Stimulated activated CD8-positive, alpha-beta memory T cell treated with anti-CD3 and anti-CD28 coated beads, Interleukin-15, amount 100 ng/mL, for 24 hours (primary cell): ENCODE data around the gene FAM204A.

Experiments
- DNase-seq: peaks from one replicate; pipeline ENCODE4 v3.0.0-alpha.2; 2020; ENCODE audit warnings: low read depth

FAM204A gene

GRCh38 chr10:118330295-118331076 lies 11.6 kb downstream of the FAM204A start:
- DNase-seq: no peak

GRCh38 chr10:118324140-118324539 lies 18.0 kb downstream of the FAM204A start:
- no peak for DNase-seq

- DNase-seq: no peak
These were observed 20.2 kb downstream of the FAM204A start for GRCh38 chr10:118321724-118322575.

GRCh38 chr10:118315629-118316028 lies 26.5 kb downstream of the FAM204A start:
- no peak for DNase-seq

- no peak for DNase-seq
These were observed 27.2 kb downstream of the FAM204A start for GRCh38 chr10:118314882-118315281.

- DNase-seq: no peak
These were observed 30.6 kb downstream of the FAM204A start for GRCh38 chr10:118311505-118311904.

GRCh38 chr10:118310822-118311221 lies 31.3 kb downstream of the FAM204A start:
- DNase-seq: no peak

GRCh38 chr10:118309911-118310310 lies 32.2 kb downstream of the FAM204A start:
- DNase-seq: no peak

- no peak for DNase-seq
These were observed 33.5 kb downstream of the FAM204A start for GRCh38 chr10:118308664-118309063.

GRCh38 chr10:118307859-118308258 lies 34.3 kb downstream of the FAM204A start:
- DNase-seq: no peak

GRCh38 chr10:118307220-118307619 lies 34.9 kb downstream of the FAM204A start:
- DNase-seq: no peak

- DNase-seq: no peak
These were observed 36.4 kb downstream of the FAM204A start for GRCh38 chr10:118305730-118306129.

- DNase-seq: no peak
These were observed 37.6 kb downstream of the FAM204A start for GRCh38 chr10:118304521-118304920.

- no peak for DNase-seq
These were observed 40.9 kb downstream of the FAM204A start for GRCh38 chr10:118301211-118301610.

GRCh38 chr10:118300320-118300719 lies 41.8 kb downstream of the FAM204A start:
- DNase-seq: no peak

GRCh38 chr10:118298787-118299186 lies 43.3 kb downstream of the FAM204A start:
- no peak for DNase-seq

- no peak for DNase-seq
These were observed 51.0 kb downstream of the FAM204A start for GRCh38 chr10:118291122-118291521.

- no peak for DNase-seq
These were observed 51.6 kb downstream of the FAM204A start for GRCh38 chr10:118290471-118290995.

- no peak for DNase-seq
These were observed 54.9 kb downstream of the FAM204A start for GRCh38 chr10:118287076-118287806.

- no peak for DNase-seq
These were observed 55.9 kb downstream of the FAM204A start for GRCh38 chr10:118286051-118286838.

GRCh38 chr10:118282670-118283069 lies 59.5 kb downstream of the FAM204A start:
- DNase-seq: no peak
